Tibial nerve (tissue), 4 donors: ENCODE measurements around the gene DOK5.

Source experiments
- CTCF ChIP-seq, 5 experiments: fragments of 200-600 bp in 3 of 5; fragments of 450-650 bp in 2 of 5; sonication (generic) in 3 of 5; IDR thresholded peaks; one replicate each; pipeline ENCODE4 v1.5.1; 2016 to 2019; ENCODE audit warnings: antibody characterized with exemption in 5 of 5, mild to moderate bottlenecking in 3 of 5, moderate library complexity in 2 of 5
- EP300 ChIP-seq, 2 donors: sonication (generic); formaldehyde crosslinking; IDR thresholded peaks; one replicate each; pipeline ENCODE4 v1.6.1; 2017; ENCODE audit warnings: antibody characterized with exemption in 2 of 2, mild to moderate bottlenecking in 1 of 2
- POLR2A ChIP-seq, 2 donors: fragments of 450-650 bp; IDR thresholded peaks; one replicate each; pipeline ENCODE4 v1.6.1; 2017; ENCODE audit warnings: antibody characterized with exemption in 2 of 2, mild to moderate bottlenecking in 2 of 2, moderate library complexity in 2 of 2

DNA sequence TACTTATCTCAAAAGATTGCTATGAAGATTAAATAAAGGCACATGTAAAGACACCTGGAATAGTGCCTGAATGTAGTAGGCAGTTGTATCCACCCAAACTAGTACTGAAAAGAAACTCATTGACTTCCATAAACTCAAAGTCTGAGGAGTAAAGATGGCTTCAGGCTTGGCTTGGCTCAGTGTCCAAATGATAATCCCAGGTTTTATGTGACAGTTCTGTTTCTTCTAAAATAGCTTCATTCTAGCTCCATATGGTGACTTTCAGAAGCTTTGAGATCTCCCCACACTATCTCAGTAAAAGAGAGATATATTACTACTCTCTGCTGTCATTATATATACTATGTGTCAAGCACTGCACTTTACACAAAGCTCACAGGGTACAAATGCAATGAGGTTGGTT lies 121.3 kb downstream of the DOK5 start:
- TF ChIP-seq CTCF (IDR thresholded peaks at IDR 0.05) (no peak), EP300 (IDR thresholded peaks at IDR 0.05) (no peak), POLR2A (IDR thresholded peaks at IDR 0.05) (no peak)
